Measurements from ENCODE around the gene CPTP.

Gene CPTP

DNA sequence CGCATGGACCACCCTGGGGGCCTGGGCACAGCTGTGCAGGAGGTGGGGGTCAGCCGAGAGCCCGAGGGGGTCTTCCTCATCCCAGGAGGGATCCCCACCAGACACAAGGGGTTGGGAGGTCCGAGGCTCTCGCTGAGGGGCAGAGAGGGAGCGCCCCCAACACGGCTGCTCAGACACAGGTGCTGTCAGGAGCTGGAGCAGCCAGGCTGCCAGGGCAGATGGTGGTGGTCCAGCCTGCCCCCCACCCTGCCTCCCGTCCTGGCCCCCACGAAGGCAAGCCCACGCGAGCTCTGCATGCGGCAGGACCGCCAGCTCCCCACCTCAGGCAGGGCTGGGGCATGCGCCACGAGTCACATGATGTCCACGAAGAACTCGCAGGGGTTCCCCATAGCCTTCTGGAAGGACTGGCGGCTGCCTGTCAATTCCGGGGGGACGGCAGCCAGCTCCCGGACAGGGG lies 11.2 kb downstream of the CPTP start:
- H3K27me3 ChIP-seq (ENCODE audit: control insufficient read depth, insufficient read depth, low read length, poor library complexity, severe bottlenecking): no peaks in the 10 kb centered on the region
- H3K27ac ChIP-seq (ENCODE audit: insufficient read depth, low read depth, low read length, poor library complexity, severe bottlenecking): no peak overlapping the region
- no peaks in the 10 kb centered on the region for H3K4me1 ChIP-seq (ENCODE audit: control insufficient read depth, insufficient read depth, low read length)
- no peaks in the 10 kb centered on the region for H3K9me3 ChIP-seq (ENCODE audit: control insufficient read depth, low read length)
- 95 to 96% methylated on average over 21 of the region's 21 CpGs for WGBS, 2 experiments
- H3K4me3 ChIP-seq (ENCODE audit: insufficient read depth, low read depth, low read length): no peak overlapping the region
- peaks cover under 1% of the 10 kb centered on the region for H3K36me3 ChIP-seq (ENCODE audit: control insufficient read depth, insufficient read depth, low read length)

GRCh38 chr1:1336446-1336845 lies 11.8 kb downstream of the CPTP start:
- Histone ChIP-seq H3K4me1 (ENCODE audit: control insufficient read depth, insufficient read depth, low read length) (no peaks in the 10 kb centered on the region), H3K27ac (ENCODE audit: insufficient read depth, low read depth, low read length, poor library complexity, severe bottlenecking) (no peak overlapping the region), H3K36me3 (ENCODE audit: control insufficient read depth, insufficient read depth, low read length) (peaks cover 7% of the 10 kb centered on the region), H3K9me3 (ENCODE audit: control insufficient read depth, low read length) (no peaks in the 10 kb centered on the region), H3K4me3 (ENCODE audit: insufficient read depth, low read depth, low read length) (no peak overlapping the region), H3K27me3 (ENCODE audit: control insufficient read depth, insufficient read depth, low read length, poor library complexity, severe bottlenecking) (no peaks in the 10 kb centered on the region)
- WGBS, 2 experiments: 95 to 96% methylated on average over 26 of the region's 26 CpGs

DNA sequence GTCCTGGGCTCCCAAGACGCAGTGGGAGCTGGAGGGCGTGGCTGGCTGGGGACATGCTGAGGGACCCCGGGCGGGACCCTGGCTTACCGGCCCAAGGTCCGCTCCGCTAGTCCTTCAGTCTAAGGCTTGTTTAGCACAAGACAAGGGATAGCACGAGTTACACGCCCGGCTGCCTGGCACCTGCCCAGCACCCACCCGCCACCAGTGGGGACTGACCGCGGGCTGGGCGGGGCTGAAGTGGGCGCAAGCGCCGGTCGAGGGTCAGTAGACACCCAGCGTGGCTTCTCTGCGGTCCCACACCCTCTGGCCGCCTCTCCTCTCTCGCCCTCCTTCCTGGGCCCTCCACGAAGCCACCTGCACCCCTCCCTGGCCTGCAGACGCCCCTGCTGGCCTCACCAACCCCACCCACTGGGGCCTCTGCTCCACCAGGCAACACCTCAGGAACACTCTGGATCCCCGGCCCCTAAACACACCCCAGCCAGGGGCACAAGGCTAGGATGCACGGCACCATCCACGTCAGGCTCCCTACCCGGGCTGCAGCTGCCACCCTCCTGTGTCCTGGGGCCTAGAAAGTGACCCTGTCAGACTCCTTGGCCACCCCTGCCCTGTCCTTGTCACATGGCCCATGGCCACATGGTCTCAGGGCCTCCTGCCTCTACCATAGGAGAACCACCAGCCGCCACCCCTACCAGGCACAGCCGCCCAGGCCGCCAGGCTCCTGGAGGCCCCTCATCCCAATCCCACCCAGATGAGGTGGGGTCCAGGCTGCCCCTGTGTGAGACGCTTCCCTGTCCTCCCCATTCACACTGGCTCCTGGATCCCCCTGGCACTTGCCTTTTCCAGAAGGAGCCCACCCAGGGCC lies 12.6 kb downstream of the CPTP start:
- peaks cover 10% of the 10 kb centered on the region for H3K36me3 ChIP-seq (ENCODE audit: control insufficient read depth, insufficient read depth, low read length)
- no peaks in the 10 kb centered on the region for H3K9me3 ChIP-seq (ENCODE audit: control insufficient read depth, low read length)
- no peak overlapping the region for H3K4me3 ChIP-seq (ENCODE audit: insufficient read depth, low read depth, low read length)
- no peaks in the 10 kb centered on the region for H3K27me3 ChIP-seq (ENCODE audit: control insufficient read depth, insufficient read depth, low read length, poor library complexity, severe bottlenecking)
- WGBS, 2 experiments: 94 to 95% methylated on average over 32 of the region's 32 CpGs
- H3K4me1 ChIP-seq (ENCODE audit: control insufficient read depth, insufficient read depth, low read length): no peaks in the 10 kb centered on the region
- H3K27ac ChIP-seq (ENCODE audit: insufficient read depth, low read depth, low read length, poor library complexity, severe bottlenecking): no peak overlapping the region

DNA sequence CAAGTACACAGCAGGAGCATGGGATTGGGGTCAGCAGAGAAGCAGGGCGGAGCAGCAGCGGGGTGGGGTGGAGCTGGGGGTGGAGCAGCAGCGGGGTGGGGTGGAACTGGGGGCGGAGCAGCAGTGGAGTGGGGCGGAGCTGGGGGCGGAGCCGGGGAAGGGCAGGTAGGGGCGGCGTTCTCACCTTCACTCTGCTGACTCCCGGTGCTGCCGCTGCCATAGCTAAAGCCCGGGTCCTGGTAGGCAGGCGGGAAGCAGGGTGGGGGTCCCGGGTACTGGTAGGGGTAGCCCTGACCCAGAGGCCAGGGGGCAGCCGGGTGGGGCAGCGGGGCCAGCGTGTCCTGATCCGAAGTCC lies 13.2 kb downstream of the CPTP start:
- Histone ChIP-seq H3K27ac (ENCODE audit: insufficient read depth, low read depth, low read length, poor library complexity, severe bottlenecking) (no peak overlapping the region), H3K36me3 (ENCODE audit: control insufficient read depth, insufficient read depth, low read length) (peaks cover 10% of the 10 kb centered on the region), H3K9me3 (ENCODE audit: control insufficient read depth, low read length) (no peaks in the 10 kb centered on the region), H3K4me3 (ENCODE audit: insufficient read depth, low read depth, low read length) (no peak overlapping the region), H3K27me3 (ENCODE audit: control insufficient read depth, insufficient read depth, low read length, poor library complexity, severe bottlenecking) (no peaks in the 10 kb centered on the region), H3K4me1 (ENCODE audit: control insufficient read depth, insufficient read depth, low read length) (no peaks in the 10 kb centered on the region)
- WGBS, 2 experiments: 85% methylated on average over 18 of the region's 18 CpGs

- WGBS, 2 experiments: 96% methylated on average over 36 of the region's 36 CpGs
Measured at GRCh38 chr1:1338278-1338677, 13.7 kb downstream of the CPTP start.

DNA sequence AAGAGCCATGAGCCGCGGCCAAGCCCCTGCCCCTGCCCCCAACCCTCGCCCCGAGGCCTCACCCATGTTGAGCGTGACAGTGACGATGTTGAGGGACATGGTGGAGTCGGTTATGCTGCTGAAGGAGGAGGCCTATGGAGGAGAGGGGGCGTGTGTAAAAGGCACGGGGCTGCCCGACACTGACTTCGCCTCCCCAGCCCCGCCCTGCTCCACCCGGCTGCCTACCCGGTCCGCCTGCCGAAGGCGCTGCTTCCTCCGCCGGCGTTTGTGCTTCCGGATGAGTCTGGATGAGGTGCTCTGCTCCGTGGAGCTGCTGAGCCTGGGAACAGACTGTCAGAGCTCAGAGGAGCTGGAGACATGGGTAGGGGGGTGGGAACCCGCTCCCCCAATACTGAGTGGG lies 15.6 kb downstream of the CPTP start:
- Histone ChIP-seq H3K27ac (ENCODE audit: insufficient read depth, low read depth, low read length, poor library complexity, severe bottlenecking) (no peak overlapping the region), H3K4me1 (ENCODE audit: control insufficient read depth, insufficient read depth, low read length) (no peaks in the 10 kb centered on the region), H3K4me3 (ENCODE audit: insufficient read depth, low read depth, low read length) (no peak overlapping the region), H3K27me3 (ENCODE audit: control insufficient read depth, insufficient read depth, low read length, poor library complexity, severe bottlenecking) (no peaks in the 10 kb centered on the region), H3K9me3 (ENCODE audit: control insufficient read depth, low read length) (no peaks in the 10 kb centered on the region), H3K36me3 (ENCODE audit: control insufficient read depth, insufficient read depth, low read length) (peaks cover 10% of the 10 kb centered on the region)
- 94% methylated on average over 23 of the region's 23 CpGs for WGBS, 2 experiments

More at GRCh38 chr1:1338278-1338677, 13.7 kb downstream of the CPTP start:
- no peak overlapping the region for H3K27ac ChIP-seq (ENCODE audit: insufficient read depth, low read depth, low read length, poor library complexity, severe bottlenecking)
- H3K4me1 ChIP-seq (ENCODE audit: control insufficient read depth, insufficient read depth, low read length): no peaks in the 10 kb centered on the region
- no peak overlapping the region for H3K4me3 ChIP-seq (ENCODE audit: insufficient read depth, low read depth, low read length)
- no peaks in the 10 kb centered on the region for H3K27me3 ChIP-seq (ENCODE audit: control insufficient read depth, insufficient read depth, low read length, poor library complexity, severe bottlenecking)
- peaks cover 10% of the 10 kb centered on the region for H3K36me3 ChIP-seq (ENCODE audit: control insufficient read depth, insufficient read depth, low read length)
- no peaks in the 10 kb centered on the region for H3K9me3 ChIP-seq (ENCODE audit: control insufficient read depth, low read length)

- H3K36me3 ChIP-seq (ENCODE audit: control insufficient read depth, insufficient read depth, low read length): peaks cover 10% of the 10 kb centered on the region
- H3K27ac ChIP-seq (ENCODE audit: insufficient read depth, low read depth, low read length, poor library complexity, severe bottlenecking): no peak overlapping the region
- H3K27me3 ChIP-seq (ENCODE audit: control insufficient read depth, insufficient read depth, low read length, poor library complexity, severe bottlenecking): no peaks in the 10 kb centered on the region
- H3K4me3 ChIP-seq (ENCODE audit: insufficient read depth, low read depth, low read length): no peak overlapping the region
- no peaks in the 10 kb centered on the region for H3K4me1 ChIP-seq (ENCODE audit: control insufficient read depth, insufficient read depth, low read length)
- 92% methylated on average over 36 of the region's 36 CpGs for WGBS, 2 experiments
- H3K9me3 ChIP-seq (ENCODE audit: control insufficient read depth, low read length): no peaks in the 10 kb centered on the region
Measured at GRCh38 chr1:1340791-1341548, 16.4 kb downstream of the CPTP start.

GRCh38 chr1:1341549-1342021 lies 17.0 kb downstream of the CPTP start:
- Histone ChIP-seq H3K9me3 (ENCODE audit: control insufficient read depth, low read length) (no peaks in the 10 kb centered on the region), H3K27me3 (ENCODE audit: control insufficient read depth, insufficient read depth, low read length, poor library complexity, severe bottlenecking) (no peaks in the 10 kb centered on the region), H3K27ac (ENCODE audit: insufficient read depth, low read depth, low read length, poor library complexity, severe bottlenecking) (no peak overlapping the region), H3K36me3 (ENCODE audit: control insufficient read depth, insufficient read depth, low read length) (peaks cover 10% of the 10 kb centered on the region), H3K4me3 (ENCODE audit: insufficient read depth, low read depth, low read length) (no peak overlapping the region), H3K4me1 (ENCODE audit: control insufficient read depth, insufficient read depth, low read length) (no peaks in the 10 kb centered on the region)
- WGBS, 2 experiments: 97% methylated on average over 17 of the region's 17 CpGs

GRCh38 chr1:1342061-1342562 lies 17.5 kb downstream of the CPTP start:
- no peak overlapping the region for H3K4me3 ChIP-seq (ENCODE audit: insufficient read depth, low read depth, low read length)
- H3K36me3 ChIP-seq (ENCODE audit: control insufficient read depth, insufficient read depth, low read length): peaks cover 10% of the 10 kb centered on the region
- H3K27me3 ChIP-seq (ENCODE audit: control insufficient read depth, insufficient read depth, low read length, poor library complexity, severe bottlenecking): no peaks in the 10 kb centered on the region
- H3K27ac ChIP-seq (ENCODE audit: insufficient read depth, low read depth, low read length, poor library complexity, severe bottlenecking): no peak overlapping the region
- no peaks in the 10 kb centered on the region for H3K9me3 ChIP-seq (ENCODE audit: control insufficient read depth, low read length)
- no peaks in the 10 kb centered on the region for H3K4me1 ChIP-seq (ENCODE audit: control insufficient read depth, insufficient read depth, low read length)
- WGBS, 2 experiments: 96 to 97% methylated on average over 28 of the region's 28 CpGs

- H3K27me3 ChIP-seq (ENCODE audit: control insufficient read depth, insufficient read depth, low read length, poor library complexity, severe bottlenecking): no peaks in the 10 kb centered on the region
- no peak overlapping the region for H3K27ac ChIP-seq (ENCODE audit: insufficient read depth, low read depth, low read length, poor library complexity, severe bottlenecking)
- no peaks in the 10 kb centered on the region for H3K4me1 ChIP-seq (ENCODE audit: control insufficient read depth, insufficient read depth, low read length)
- 93 to 94% methylated on average over 18 of the region's 18 CpGs for WGBS, 2 experiments
- no peak overlapping the region for H3K4me3 ChIP-seq (ENCODE audit: insufficient read depth, low read depth, low read length)
- H3K36me3 ChIP-seq (ENCODE audit: control insufficient read depth, insufficient read depth, low read length): peaks cover 10% of the 10 kb centered on the region
- no peaks in the 10 kb centered on the region for H3K9me3 ChIP-seq (ENCODE audit: control insufficient read depth, low read length)
Measured at GRCh38 chr1:1342584-1343115, 18.0 kb downstream of the CPTP start.

Data from ectodermal cell (in vitro differentiated cells).